Hepatocyte (in vitro differentiated cells): ENCODE data around the gene PLEKHA6. TPM values are rescaled to one million over a fixed set of nuclear protein-coding genes. Genes with fewer than 3 reads are reported as not detected.

Experiments
- DNase-seq: peaks from one replicate; pipeline ENCODE4 v3.0.0-alpha.2; 2016; ENCODE audit warnings: low spot score
- H2AFZ ChIP-seq: fragments of 200-600 bp; sonication (generic); 2 replicates; pipeline ENCODE4 v1.6.0; 2016; ENCODE audit warnings: antibody characterized with exemption, mild to moderate bottlenecking
- H3K27ac ChIP-seq: fragments of 200-600 bp; sonication (generic); 2 replicates; pipeline ENCODE4 v1.5.1; 2016; ENCODE audit warnings: mild to moderate bottlenecking
- H3K27me3 ChIP-seq: fragments of 200-600 bp; sonication (generic); 2 replicates; pipeline ENCODE4 v1.6.1; 2016
- H3K36me3 ChIP-seq: fragments of 200-600 bp; sonication (generic); replicated peaks from 2 replicates; pipeline ENCODE4 v1.5.1; 2016; ENCODE audit warnings: low read depth; ENCODE audit not compliant: insufficient read depth
- H3K4me1 ChIP-seq: fragments of 200-600 bp; sonication (generic); 2 replicates; pipeline ENCODE4 v1.5.1; 2016; ENCODE audit warnings: mild to moderate bottlenecking, moderate library complexity; ENCODE audit not compliant: insufficient read depth
- H3K4me2 ChIP-seq: fragments of 200-600 bp; sonication (generic); 2 replicates; pipeline ENCODE4 v1.6.0; 2016
- H3K4me3 ChIP-seq: fragments of 200-600 bp; sonication (generic); 2 replicates; pipeline ENCODE4 v1.5.1; 2016; ENCODE audit warnings: mild to moderate bottlenecking
- H3K79me2 ChIP-seq: fragments of 200-600 bp; sonication (generic); 2 replicates; pipeline ENCODE4 v1.6.0; 2017; ENCODE audit warnings: mild to moderate bottlenecking
- H3K9me2 ChIP-seq: fragments of 200-600 bp; sonication (generic); replicated peaks from 2 replicates; pipeline ENCODE4 v1.6.0; 2017; ENCODE audit warnings: mild to moderate bottlenecking; ENCODE audit not compliant: insufficient read depth
- H3K9me3 ChIP-seq: fragments of 200-600 bp; sonication (generic); 2 replicates; pipeline ENCODE4 v1.5.1; 2016; ENCODE audit warnings: low read depth, mild to moderate bottlenecking
- H4K20me1 ChIP-seq: fragments of 200-600 bp; sonication (generic); 2 replicates; pipeline ENCODE4 v1.6.0; 2016; ENCODE audit warnings: mild to moderate bottlenecking; ENCODE audit not compliant: insufficient read depth, poor library complexity, severe bottlenecking
- CTCF ChIP-seq: fragments of 200-600 bp; sonication (generic); IDR thresholded peaks from 2 replicates; pipeline ENCODE4 v1.5.1; 2016; ENCODE audit warnings: antibody characterized with exemption, mild to moderate bottlenecking; ENCODE audit not compliant: poor library complexity
- EZH2 ChIP-seq: fragments of 200-600 bp; sonication (generic); IDR thresholded peaks from 2 replicates; pipeline ENCODE4 v1.6.1; 2016; ENCODE audit warnings: antibody characterized with exemption, mild to moderate bottlenecking, borderline replicate concordance
- EZH2phosphoT487 ChIP-seq: fragments of 200-600 bp; sonication (generic); IDR thresholded peaks from one replicate; pipeline ENCODE4 v1.6.1; 2018; ENCODE audit warnings: antibody characterized with exemption, mild to moderate bottlenecking, low read depth, moderate library complexity; ENCODE audit not compliant: unreplicated experiment, severe bottlenecking
- WGBS: methylation state at CpG from one replicate; pipeline ENCODE4 v1.1.6; 2016; ENCODE audit warnings: low lambda C conversion rate; ENCODE audit errors: missing lambda C conversion rate; 5-methylcytosine and 5-hydroxymethylcytosine counted together
- polyA plus RNA-seq: library from polyadenylated mRNA; unstranded; fragments of >200 nt; fragmentation: Nextera tagmentation; extraction: Ambion mirVana; gene quantifications from 2 replicates; pipeline ENCODE4 v1.2.1, GENCODE V29; 2016
- total RNA-seq: library from RNA; depleted of rRNA; stranded (reverse); fragments of >200 nt; gene quantifications from 2 replicates; pipeline ENCODE4 v1.2.3, GENCODE V29; 2014

The PLEKHA6 gene
- total and polyA plus RNA-seq, 2 experiments from 2014 or later: 14.3 to 31.5 TPM

GRCh38 chr1:204278958-204279357 is 80.8 kb downstream of the PLEKHA6 start:
- Histone ChIP-seq H3K4me2 (peak overlapping the region; percentile 62), H4K20me1 (peaks cover under 1% of the 10 kb centered on the region), H3K27ac (peak overlapping the region; percentile 66), H3K9me3 (no peaks in the 10 kb centered on the region), H3K36me3 (no peaks in the 10 kb centered on the region), H3K9me2 (no peaks in the 10 kb centered on the region), H3K4me3 (no peak overlapping the region), H3K27me3 (no peaks in the 10 kb centered on the region), H3K79me2 (peaks cover 76% of the 10 kb centered on the region), H3K4me1 (peaks cover 61% of the 10 kb centered on the region), H2AFZ (no peak overlapping the region)
- DNase-seq: no peak
- WGBS: 28% methylated on average over 4 of the region's 4 CpGs
- TF ChIP-seq EZH2phosphoT487 (no peak), CTCF (no peak)

- no peaks in the 10 kb centered on the region for H3K9me2 ChIP-seq
- WGBS: 53% methylated on average over 4 of the region's 4 CpGs
- no peak for DNase-seq
- TF ChIP-seq EZH2 (no peak), EZH2phosphoT487 (no peak), CTCF (no peak)
- no peaks in the 10 kb centered on the region for H3K9me3 ChIP-seq
- H3K4me1 ChIP-seq: peaks cover 61% of the 10 kb centered on the region
- peaks cover 72% of the 10 kb centered on the region for H3K79me2 ChIP-seq
- peak overlapping the region; percentile 66 for H3K27ac ChIP-seq
- peak overlapping the region; percentile 62 for H3K4me2 ChIP-seq
- H4K20me1 ChIP-seq: no peaks in the 10 kb centered on the region
- no peaks in the 10 kb centered on the region for H3K27me3 ChIP-seq
- H3K36me3 ChIP-seq: no peaks in the 10 kb centered on the region
- no peak overlapping the region for H3K4me3 ChIP-seq
- no peak overlapping the region for H2AFZ ChIP-seq
These were observed 81.5 kb downstream of the PLEKHA6 start for GRCh38 chr1:204278251-204278650.

- Histone ChIP-seq H3K9me2 (no peaks in the 10 kb centered on the region), H3K4me3 (no peak overlapping the region), H3K9me3 (no peaks in the 10 kb centered on the region), H4K20me1 (no peaks in the 10 kb centered on the region), H3K27me3 (no peaks in the 10 kb centered on the region), H3K36me3 (no peaks in the 10 kb centered on the region), H3K4me2 (peak overlapping the region; percentile 62), H3K27ac (peak overlapping the region; percentile 66), H3K79me2 (peaks cover 66% of the 10 kb centered on the region), H2AFZ (no peak overlapping the region), H3K4me1 (peaks cover 61% of the 10 kb centered on the region)
- TF ChIP-seq CTCF (no peak), EZH2phosphoT487 (no peak), EZH2 (no peak)
- DNase-seq: no peak
- 64% methylated on average over 14 of the region's 14 CpGs for WGBS
These were observed 82.0 kb downstream of the PLEKHA6 start for GRCh38 chr1:204277563-204278219.
